WTC11 (cell line): Measurements from ENCODE around the gene IL4I1. TPM values are rescaled to one million over a fixed set of nuclear protein-coding genes. Genes with fewer than 3 reads are reported as not detected.

ENCODE experiments used
- ATAC-seq: fragments of 200-7000 bp; cut with Tn5 transposase; 2 replicates; pipeline ENCODE4 v1.10.0; 2021; ENCODE audit warnings: mild to moderate bottlenecking, moderate library complexity
- CTCF ChIA-PET: fragments of 300-600 bp; sonication (Branson Sonifier 250); formaldehyde crosslinking; loops from one replicate; lab custom pipeline; 2021; ENCODE audit warnings: antibody characterized with exemption; lab: Charles Lee
- POLR2A ChIA-PET: fragments of 350-600 bp; sonication (Branson Sonifier 250); formaldehyde crosslinking; loops from one replicate; lab custom pipeline; 2021; ENCODE audit warnings: antibody characterized with exemption; lab: Charles Lee
- DNase-seq: peaks from one replicate; pipeline ENCODE4 v3.0.0; 2021; ENCODE audit warnings: low spot score
- H3K27ac Mint-ChIP-seq: 2 replicates; pipeline ENCODE4 v1.8.0; 2021; ENCODE audit warnings: mixed read lengths
- H3K27me3 Mint-ChIP-seq: 2 replicates; pipeline ENCODE4 v1.8.0; 2021; ENCODE audit warnings: low read depth, mild to moderate bottlenecking, moderate library complexity, mixed read lengths
- H3K36me3 Mint-ChIP-seq: 2 replicates; pipeline ENCODE4 v1.8.0; 2021; ENCODE audit warnings: mixed read lengths
- H3K4me1 Mint-ChIP-seq: 2 replicates; pipeline ENCODE4 v1.8.0; 2022; ENCODE audit warnings: mixed read lengths
- H3K4me3 Mint-ChIP-seq: 2 replicates; pipeline ENCODE4 v1.8.0; 2021; ENCODE audit warnings: mild to moderate bottlenecking, moderate library complexity, mixed read lengths
- H3K9me3 Mint-ChIP-seq: 2 replicates; pipeline ENCODE4 v1.8.0; 2021; ENCODE audit warnings: mixed read lengths
- GABPB1 ChIP-seq: sonication (generic); formaldehyde crosslinking; IDR thresholded peaks from 2 replicates; pipeline ENCODE4 v1.8.1; 2023; ENCODE audit warnings: mild to moderate bottlenecking, missing genetic modification reagents
- GTF2I ChIP-seq: fragments of 250-450 bp; sonication (Bioruptor Pico); conservative IDR thresholded peaks from 2 replicates; pipeline ENCODE4 v1.4.0; 2021; ENCODE audit warnings: mild to moderate bottlenecking
- JUN ChIP-seq: sonication (generic); formaldehyde crosslinking; IDR thresholded peaks from 2 replicates; pipeline ENCODE4 v1.8.0; 2023; ENCODE audit warnings: mild to moderate bottlenecking, missing genetic modification reagents
- MYBL2 ChIP-seq: sonication (generic); formaldehyde crosslinking; IDR thresholded peaks from 2 replicates; pipeline ENCODE4 v1.8.1; 2023; ENCODE audit warnings: mild to moderate bottlenecking, moderate library complexity, missing genetic modification reagents
- NR1H2 ChIP-seq: sonication (generic); formaldehyde crosslinking; IDR thresholded peaks from 2 replicates; pipeline ENCODE4 v1.9.0; 2021; ENCODE audit warnings: mild to moderate bottlenecking, moderate library complexity, missing genetic modification reagents
- ZNF263 ChIP-seq: sonication (generic); formaldehyde crosslinking; IDR thresholded peaks from 2 replicates; pipeline ENCODE4 v1.8.1; 2022; ENCODE audit warnings: low read depth, mild to moderate bottlenecking, moderate library complexity, missing genetic modification reagents
- total RNA-seq: library from RNA; stranded (reverse); gene quantifications from 3 replicates; pipeline ENCODE4 v1.2.3, GENCODE V29; 2021
- TF ChIP-seq, protein P1 (sequence below): sonication (generic); formaldehyde crosslinking; IDR thresholded peaks from 2 replicates; pipeline ENCODE4 v1.8.0; 2022; ENCODE audit warnings: missing genetic modification reagents
- TF ChIP-seq, protein P2 (sequence below): sonication (generic); formaldehyde crosslinking; IDR thresholded peaks from 2 replicates; pipeline ENCODE4 v1.8.0; 2023; ENCODE audit warnings: missing genetic modification reagents, mild to moderate bottlenecking, borderline replicate concordance
- TF ChIP-seq, protein P3 (sequence below): sonication (generic); formaldehyde crosslinking; IDR thresholded peaks from 2 replicates; pipeline ENCODE4 v1.8.0; 2023; ENCODE audit warnings: missing genetic modification reagents
- TF ChIP-seq, protein P4 (sequence below): sonication (generic); formaldehyde crosslinking; IDR thresholded peaks from 2 replicates; pipeline ENCODE4 v1.8.1; 2022; ENCODE audit warnings: low read depth, mild to moderate bottlenecking, moderate library complexity, missing genetic modification reagents, borderline replicate concordance
- TF ChIP-seq, protein P5 (sequence below): sonication (generic); formaldehyde crosslinking; IDR thresholded peaks from 2 replicates; pipeline ENCODE4 v1.8.0; 2023; ENCODE audit warnings: mild to moderate bottlenecking, missing genetic modification reagents

Gene IL4I1
- total RNA-seq, 1 experiment from 2014 or later, result 0.83 TPM

DNA sequence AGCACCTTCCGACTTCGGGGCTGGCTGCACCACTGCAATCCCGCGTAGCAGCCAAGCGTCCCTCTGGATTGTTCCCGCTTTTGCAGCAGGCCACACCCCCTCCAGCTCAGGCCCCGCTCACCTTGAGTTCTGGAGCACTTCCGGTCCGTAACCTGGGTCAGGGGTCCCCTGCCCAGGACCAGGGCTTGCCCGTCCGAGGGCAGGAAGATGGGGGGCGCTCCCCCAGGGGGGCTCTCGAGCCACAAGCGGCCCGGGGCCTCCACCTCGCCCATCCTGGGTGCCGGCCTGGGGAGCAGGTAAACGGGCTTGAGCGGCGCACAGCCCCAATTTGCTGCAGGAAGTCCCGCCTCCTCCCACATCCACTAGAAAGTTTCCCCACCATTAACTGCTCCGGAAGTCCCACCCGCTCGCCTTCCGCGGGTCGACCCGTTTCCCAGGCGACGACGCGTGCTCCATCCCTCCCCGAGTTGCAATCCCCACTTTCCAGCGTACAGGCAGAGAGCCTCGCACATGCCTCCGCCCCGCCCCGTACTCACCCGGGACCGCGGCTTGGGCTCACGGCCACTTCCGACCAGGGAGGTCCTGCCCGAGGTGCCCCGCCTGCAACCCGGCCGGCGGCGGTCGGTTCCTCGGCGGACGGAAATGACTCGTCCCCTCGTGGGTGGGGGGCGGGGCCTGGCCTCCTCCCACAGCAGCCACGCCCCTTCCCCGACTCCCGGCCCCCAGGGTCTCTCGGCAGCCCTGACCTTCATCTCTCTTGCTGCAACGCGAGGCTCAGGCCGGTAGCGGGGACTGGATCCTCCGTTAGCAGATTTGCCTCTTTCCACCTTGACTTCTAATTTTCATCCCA lies 29.5 kb downstream of the IL4I1 start, which contains the start of gene PNKP (continued):
- TF ChIP-seq, protein P1, sequence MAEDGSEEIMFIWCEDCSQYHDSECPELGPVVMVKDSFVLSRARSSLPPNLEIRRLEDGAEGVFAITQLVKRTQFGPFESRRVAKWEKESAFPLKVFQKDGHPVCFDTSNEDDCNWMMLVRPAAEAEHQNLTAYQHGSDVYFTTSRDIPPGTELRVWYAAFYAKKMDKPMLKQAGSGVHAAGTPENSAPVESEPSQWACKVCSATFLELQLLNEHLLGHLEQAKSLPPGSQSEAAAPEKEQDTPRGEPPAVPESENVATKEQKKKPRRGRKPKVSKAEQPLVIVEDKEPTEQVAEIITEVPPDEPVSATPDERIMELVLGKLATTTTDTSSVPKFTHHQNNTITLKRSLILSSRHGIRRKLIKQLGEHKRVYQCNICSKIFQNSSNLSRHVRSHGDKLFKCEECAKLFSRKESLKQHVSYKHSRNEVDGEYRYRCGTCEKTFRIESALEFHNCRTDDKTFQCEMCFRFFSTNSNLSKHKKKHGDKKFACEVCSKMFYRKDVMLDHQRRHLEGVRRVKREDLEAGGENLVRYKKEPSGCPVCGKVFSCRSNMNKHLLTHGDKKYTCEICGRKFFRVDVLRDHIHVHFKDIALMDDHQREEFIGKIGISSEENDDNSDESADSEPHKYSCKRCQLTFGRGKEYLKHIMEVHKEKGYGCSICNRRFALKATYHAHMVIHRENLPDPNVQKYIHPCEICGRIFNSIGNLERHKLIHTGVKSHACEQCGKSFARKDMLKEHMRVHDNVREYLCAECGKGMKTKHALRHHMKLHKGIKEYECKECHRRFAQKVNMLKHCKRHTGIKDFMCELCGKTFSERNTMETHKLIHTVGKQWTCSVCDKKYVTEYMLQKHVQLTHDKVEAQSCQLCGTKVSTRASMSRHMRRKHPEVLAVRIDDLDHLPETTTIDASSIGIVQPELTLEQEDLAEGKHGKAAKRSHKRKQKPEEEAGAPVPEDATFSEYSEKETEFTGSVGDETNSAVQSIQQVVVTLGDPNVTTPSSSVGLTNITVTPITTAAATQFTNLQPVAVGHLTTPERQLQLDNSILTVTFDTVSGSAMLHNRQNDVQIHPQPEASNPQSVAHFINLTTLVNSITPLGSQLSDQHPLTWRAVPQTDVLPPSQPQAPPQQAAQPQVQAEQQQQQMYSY (CRISPR knock-in tag), result no peak
- no peak for TF ChIP-seq NR1H2 (CRISPR knock-in tag)
- TF ChIP-seq ZNF263 (CRISPR knock-in tag), result no peak
- TF ChIP-seq, protein P2, sequence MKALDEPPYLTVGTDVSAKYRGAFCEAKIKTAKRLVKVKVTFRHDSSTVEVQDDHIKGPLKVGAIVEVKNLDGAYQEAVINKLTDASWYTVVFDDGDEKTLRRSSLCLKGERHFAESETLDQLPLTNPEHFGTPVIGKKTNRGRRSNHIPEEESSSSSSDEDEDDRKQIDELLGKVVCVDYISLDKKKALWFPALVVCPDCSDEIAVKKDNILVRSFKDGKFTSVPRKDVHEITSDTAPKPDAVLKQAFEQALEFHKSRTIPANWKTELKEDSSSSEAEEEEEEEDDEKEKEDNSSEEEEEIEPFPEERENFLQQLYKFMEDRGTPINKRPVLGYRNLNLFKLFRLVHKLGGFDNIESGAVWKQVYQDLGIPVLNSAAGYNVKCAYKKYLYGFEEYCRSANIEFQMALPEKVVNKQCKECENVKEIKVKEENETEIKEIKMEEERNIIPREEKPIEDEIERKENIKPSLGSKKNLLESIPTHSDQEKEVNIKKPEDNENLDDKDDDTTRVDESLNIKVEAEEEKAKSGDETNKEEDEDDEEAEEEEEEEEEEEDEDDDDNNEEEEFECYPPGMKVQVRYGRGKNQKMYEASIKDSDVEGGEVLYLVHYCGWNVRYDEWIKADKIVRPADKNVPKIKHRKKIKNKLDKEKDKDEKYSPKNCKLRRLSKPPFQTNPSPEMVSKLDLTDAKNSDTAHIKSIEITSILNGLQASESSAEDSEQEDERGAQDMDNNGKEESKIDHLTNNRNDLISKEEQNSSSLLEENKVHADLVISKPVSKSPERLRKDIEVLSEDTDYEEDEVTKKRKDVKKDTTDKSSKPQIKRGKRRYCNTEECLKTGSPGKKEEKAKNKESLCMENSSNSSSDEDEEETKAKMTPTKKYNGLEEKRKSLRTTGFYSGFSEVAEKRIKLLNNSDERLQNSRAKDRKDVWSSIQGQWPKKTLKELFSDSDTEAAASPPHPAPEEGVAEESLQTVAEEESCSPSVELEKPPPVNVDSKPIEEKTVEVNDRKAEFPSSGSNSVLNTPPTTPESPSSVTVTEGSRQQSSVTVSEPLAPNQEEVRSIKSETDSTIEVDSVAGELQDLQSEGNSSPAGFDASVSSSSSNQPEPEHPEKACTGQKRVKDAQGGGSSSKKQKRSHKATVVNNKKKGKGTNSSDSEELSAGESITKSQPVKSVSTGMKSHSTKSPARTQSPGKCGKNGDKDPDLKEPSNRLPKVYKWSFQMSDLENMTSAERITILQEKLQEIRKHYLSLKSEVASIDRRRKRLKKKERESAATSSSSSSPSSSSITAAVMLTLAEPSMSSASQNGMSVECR, result 0 out of 2 replicates have a peak, but pooled peaks have one; percentile 36
- TF ChIP-seq, protein P3, sequence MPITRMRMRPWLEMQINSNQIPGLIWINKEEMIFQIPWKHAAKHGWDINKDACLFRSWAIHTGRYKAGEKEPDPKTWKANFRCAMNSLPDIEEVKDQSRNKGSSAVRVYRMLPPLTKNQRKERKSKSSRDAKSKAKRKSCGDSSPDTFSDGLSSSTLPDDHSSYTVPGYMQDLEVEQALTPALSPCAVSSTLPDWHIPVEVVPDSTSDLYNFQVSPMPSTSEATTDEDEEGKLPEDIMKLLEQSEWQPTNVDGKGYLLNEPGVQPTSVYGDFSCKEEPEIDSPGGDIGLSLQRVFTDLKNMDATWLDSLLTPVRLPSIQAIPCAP (CRISPR knock-in tag), result no peak
- TF ChIP-seq MYBL2, result peak; percentile 80; the same call in 1 of the 2 replicates
- TF ChIP-seq, protein P4, sequence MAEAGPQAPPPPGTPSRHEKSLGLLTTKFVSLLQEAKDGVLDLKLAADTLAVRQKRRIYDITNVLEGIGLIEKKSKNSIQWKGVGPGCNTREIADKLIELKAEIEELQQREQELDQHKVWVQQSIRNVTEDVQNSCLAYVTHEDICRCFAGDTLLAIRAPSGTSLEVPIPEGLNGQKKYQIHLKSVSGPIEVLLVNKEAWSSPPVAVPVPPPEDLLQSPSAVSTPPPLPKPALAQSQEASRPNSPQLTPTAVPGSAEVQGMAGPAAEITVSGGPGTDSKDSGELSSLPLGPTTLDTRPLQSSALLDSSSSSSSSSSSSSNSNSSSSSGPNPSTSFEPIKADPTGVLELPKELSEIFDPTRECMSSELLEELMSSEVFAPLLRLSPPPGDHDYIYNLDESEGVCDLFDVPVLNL, result no peak
- peak; percentile 75 for TF ChIP-seq GABPB1 (CRISPR knock-in tag)
- TF ChIP-seq, protein P5, sequence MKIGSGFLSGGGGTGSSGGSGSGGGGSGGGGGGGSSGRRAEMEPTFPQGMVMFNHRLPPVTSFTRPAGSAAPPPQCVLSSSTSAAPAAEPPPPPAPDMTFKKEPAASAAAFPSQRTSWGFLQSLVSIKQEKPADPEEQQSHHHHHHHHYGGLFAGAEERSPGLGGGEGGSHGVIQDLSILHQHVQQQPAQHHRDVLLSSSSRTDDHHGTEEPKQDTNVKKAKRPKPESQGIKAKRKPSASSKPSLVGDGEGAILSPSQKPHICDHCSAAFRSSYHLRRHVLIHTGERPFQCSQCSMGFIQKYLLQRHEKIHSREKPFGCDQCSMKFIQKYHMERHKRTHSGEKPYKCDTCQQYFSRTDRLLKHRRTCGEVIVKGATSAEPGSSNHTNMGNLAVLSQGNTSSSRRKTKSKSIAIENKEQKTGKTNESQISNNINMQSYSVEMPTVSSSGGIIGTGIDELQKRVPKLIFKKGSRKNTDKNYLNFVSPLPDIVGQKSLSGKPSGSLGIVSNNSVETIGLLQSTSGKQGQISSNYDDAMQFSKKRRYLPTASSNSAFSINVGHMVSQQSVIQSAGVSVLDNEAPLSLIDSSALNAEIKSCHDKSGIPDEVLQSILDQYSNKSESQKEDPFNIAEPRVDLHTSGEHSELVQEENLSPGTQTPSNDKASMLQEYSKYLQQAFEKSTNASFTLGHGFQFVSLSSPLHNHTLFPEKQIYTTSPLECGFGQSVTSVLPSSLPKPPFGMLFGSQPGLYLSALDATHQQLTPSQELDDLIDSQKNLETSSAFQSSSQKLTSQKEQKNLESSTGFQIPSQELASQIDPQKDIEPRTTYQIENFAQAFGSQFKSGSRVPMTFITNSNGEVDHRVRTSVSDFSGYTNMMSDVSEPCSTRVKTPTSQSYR, result no peak

DNA sequence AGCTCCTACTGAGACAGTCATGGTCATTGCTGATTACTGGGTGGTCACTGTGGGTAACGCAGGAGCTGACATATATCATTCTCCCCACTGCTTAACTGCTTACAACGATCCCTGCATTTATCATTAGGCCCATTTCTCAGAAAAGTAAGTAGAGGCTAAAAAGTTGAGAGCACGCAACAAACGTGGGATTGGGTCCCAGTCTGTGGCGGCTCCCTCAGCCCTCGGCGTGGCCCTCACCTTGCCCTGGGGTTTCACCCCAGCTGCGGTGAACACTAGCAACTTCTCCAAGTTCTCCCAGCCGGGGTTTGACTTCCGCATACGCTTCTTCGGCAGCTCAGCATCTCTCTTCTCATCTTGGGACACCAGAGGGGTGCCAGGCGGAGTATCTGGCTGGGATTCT lies 31.8 kb downstream of the IL4I1 start:
- ATAC-seq (no peak), DNase-seq (no peak)
- Mint-ChIP-seq H3K36me3 (peaks cover 26% of the 10 kb centered on the region), H3K4me3 (no peak overlapping the region), H3K4me1 (peaks cover 32% of the 10 kb centered on the region), H3K27ac (peak overlapping the region; percentile 67), H3K27me3 (no peaks in the 10 kb centered on the region), H3K9me3 (peaks cover 3% of the 10 kb centered on the region; the same call in 1 of the 2 replicates)
- ChIA-PET POLR2A (interaction anchor here (0.7 to 1.8 kb wide), 9 partner anchors 8 to 1598 kb away, joined by 3 to 10 read pairs (median 6); partner anchors contain the start of genes AKT1S1, ATF5, FUZ and NUP62), CTCF (interaction anchor here (0.6 to 2.6 kb wide), 9 partner anchors 11 to 1359 kb away, joined by 3 to 12 read pairs (median 4); partner anchors contain the start of gene PTOV1)
- TF ChIP-seq JUN (CRISPR knock-in tag) (no peak), GTF2I (CRISPR knock-in tag) (peak; percentile 68; the same call in 1 of the 2 replicates)
